Peyer's patch (tissue), 4 donors: Measurements from ENCODE around the gene CSF1R. TPM values are rescaled to one million over a fixed set of nuclear protein-coding genes. Genes with fewer than 3 reads are reported as not detected.
"Not testable (repeated sequence)": the region's sequence is repeated elsewhere in the genome, so short reads cannot be mapped to it uniquely, and the experiment has no call there.

Experiments used
- DNase-seq, 3 donors: peaks; one replicate each; pipeline ENCODE4 v3.0.0-alpha.2; 2017 to 2019
- H3K27ac ChIP-seq, 4 donors: fragments of 200-600 bp; sonication (generic); one replicate each; pipeline ENCODE4 v1.5.1; 2016 to 2019
- H3K27me3 ChIP-seq, 2 donors: fragments of 200-600 bp; sonication (generic); one replicate each; pipeline ENCODE4 v1.5.1; 2019
- H3K36me3 ChIP-seq, 3 donors: fragments of 200-600 bp; sonication (generic); one replicate each; pipeline ENCODE4 v1.5.1; 2016 to 2019
- H3K4me1 ChIP-seq, 4 donors: fragments of 200-600 bp; sonication (generic); one replicate each; pipeline ENCODE4 v1.5.1; 2016 to 2019
- H3K4me3 ChIP-seq, 4 donors: fragments of 200-600 bp; sonication (generic); 1 replicate in 3 of 4; 2 replicates in 1 of 4; pipeline ENCODE4 v1.5.1; 2016 to 2019; ENCODE audit warnings: mild to moderate bottlenecking in 1 of 4
- H3K9me3 ChIP-seq, 4 donors: fragments of 200-600 bp; sonication (generic); one replicate each; pipeline ENCODE4 v1.5.1; 2016 to 2019; ENCODE audit warnings: mild to moderate bottlenecking in 1 of 4
- CTCF ChIP-seq, 6 experiments: fragments of 450-650 bp in 4 of 6; fragments of 200-600 bp in 2 of 6; sonication (generic) in 1 of 6; IDR thresholded peaks; one replicate each; pipeline ENCODE4 v1.5.1; 2017 to 2019; ENCODE audit warnings: antibody characterized with exemption in 6 of 6, mild to moderate bottlenecking in 3 of 6, moderate library complexity in 1 of 6
- POLR2A ChIP-seq, 2 donors: fragments of 450-650 bp; IDR thresholded peaks; one replicate each; pipeline ENCODE4 v1.5.1; 2017; ENCODE audit warnings: antibody characterized with exemption in 2 of 2, mild to moderate bottlenecking in 2 of 2, moderate library complexity in 2 of 2
- total RNA-seq, 4 donors: library from RNA; depleted of rRNA; stranded (reverse); fragments of >200 nt; gene quantifications; one replicate each; pipeline ENCODE4 v1.1.0, GENCODE V29; 2016

The CSF1R gene
- total RNA-seq, 4 donors from 2014 or later: 2.1 to 24.8 (median 13.5) TPM

- no peak for TF ChIP-seq POLR2A (IDR thresholded peaks at IDR 0.05)
- no peak for TF ChIP-seq CTCF (IDR thresholded peaks at IDR 0.05)
- H3K9me3 ChIP-seq: no peaks in the 10 kb centered on the region
- H3K27ac ChIP-seq: no peak overlapping the region
- H3K36me3 ChIP-seq: peaks cover 0 to 100% (median 0%) of the 10 kb centered on the region in 3 donors
- no peak overlapping the region for H3K4me3 ChIP-seq
- H3K27me3 ChIP-seq: no peaks in the 10 kb centered on the region
- DNase-seq: no peak
- H3K4me1 ChIP-seq: peaks cover 0 to 7% (median under 1%) of the 10 kb centered on the region in 4 donors
These were observed 47.8 kb downstream of the CSF1R start for GRCh38 chr5:150038547-150038946.

- H3K36me3 ChIP-seq: peaks cover 0 to 100% (median 0%) of the 10 kb centered on the region in 3 donors
- no peaks in the 10 kb centered on the region for H3K27me3 ChIP-seq
- no peak overlapping the region for H3K27ac ChIP-seq
- no peaks in the 10 kb centered on the region for H3K9me3 ChIP-seq
- DNase-seq: no peak
- TF ChIP-seq CTCF (IDR thresholded peaks at IDR 0.05) (no peak), POLR2A (IDR thresholded peaks at IDR 0.05) (no peak)
- H3K4me3 ChIP-seq: no peak overlapping the region
- H3K4me1 ChIP-seq: no peaks in the 10 kb centered on the region
These were observed 49.8 kb downstream of the CSF1R start for GRCh38 chr5:150036513-150036912.

- Histone ChIP-seq H3K9me3 (no peaks in the 10 kb centered on the region), H3K27ac (no peak overlapping the region), H3K27me3 (no peaks in the 10 kb centered on the region), H3K4me3 (no peak overlapping the region), H3K4me1 (no peaks in the 10 kb centered on the region), H3K36me3 (peaks cover 0 to 100% (median 0%) of the 10 kb centered on the region in 3 donors)
- DNase-seq: no peak
- no peak for TF ChIP-seq POLR2A (IDR thresholded peaks at IDR 0.05)
- no peak for TF ChIP-seq CTCF (IDR thresholded peaks at IDR 0.05)
These were observed 51.0 kb downstream of the CSF1R start for GRCh38 chr5:150035139-150035895.

GRCh38 chr5:150034662-150035061 lies 51.7 kb downstream of the CSF1R start:
- no peak overlapping the region for H3K4me3 ChIP-seq
- H3K4me1 ChIP-seq: no peaks in the 10 kb centered on the region
- no peak for TF ChIP-seq CTCF (IDR thresholded peaks at IDR 0.05)
- no peak for TF ChIP-seq POLR2A (IDR thresholded peaks at IDR 0.05)
- no peaks in the 10 kb centered on the region for H3K27me3 ChIP-seq
- no peaks in the 10 kb centered on the region for H3K9me3 ChIP-seq
- H3K36me3 ChIP-seq: peaks cover 0 to 98% (median 0%) of the 10 kb centered on the region in 3 donors
- no peak for DNase-seq
- H3K27ac ChIP-seq: no peak overlapping the region

GRCh38 chr5:150033334-150033733 lies 53.0 kb downstream of the CSF1R start:
- no peak overlapping the region for H3K4me3 ChIP-seq
- H3K27me3 ChIP-seq: no peaks in the 10 kb centered on the region
- H3K9me3 ChIP-seq: no peaks in the 10 kb centered on the region
- H3K36me3 ChIP-seq: peaks cover 0 to 97% (median 0%) of the 10 kb centered on the region in 3 donors
- TF ChIP-seq CTCF (IDR thresholded peaks at IDR 0.05) (no peak), POLR2A (IDR thresholded peaks at IDR 0.05) (no peak)
- H3K27ac ChIP-seq: no peak overlapping the region
- DNase-seq: no peak
- no peaks in the 10 kb centered on the region for H3K4me1 ChIP-seq

- H3K4me3 ChIP-seq, H3K9me3 ChIP-seq, DNase-seq, H3K4me1 ChIP-seq, H3K27me3 ChIP-seq, H3K27ac ChIP-seq: not testable (repeated sequence)
- H3K36me3 ChIP-seq: peaks cover 0 to 92% (median 0%) of the 10 kb centered on the region in 3 donors
These were observed 58.3 kb downstream of the CSF1R start for GRCh38 chr5:150028047-150028446.
